SU-DHL-6 (cell line): ENCODE results near the gene ITGB1BP1.

ENCODE experiments used
- EZH2phosphoT487 ChIP-seq: fragments of 200-600 bp; sonication (generic), shearing (Covaris generic); conservative IDR thresholded peaks from 2 replicates; pipeline ENCODE4 v1.6.1; 2018; ENCODE audit warnings: mild to moderate bottlenecking, antibody characterized with exemption, low read length, moderate library complexity, mixed read lengths
- TF ChIP-seq, protein P1 (sequence below): fragments of 200-600 bp; sonication (generic); IDR thresholded peaks from one replicate; pipeline ENCODE4 v1.5.1; 2017; ENCODE audit warnings: antibody characterized with exemption, mild to moderate bottlenecking, low read length, moderate library complexity; ENCODE audit not compliant: insufficient read depth, poor library complexity, severe bottlenecking

DNA sequence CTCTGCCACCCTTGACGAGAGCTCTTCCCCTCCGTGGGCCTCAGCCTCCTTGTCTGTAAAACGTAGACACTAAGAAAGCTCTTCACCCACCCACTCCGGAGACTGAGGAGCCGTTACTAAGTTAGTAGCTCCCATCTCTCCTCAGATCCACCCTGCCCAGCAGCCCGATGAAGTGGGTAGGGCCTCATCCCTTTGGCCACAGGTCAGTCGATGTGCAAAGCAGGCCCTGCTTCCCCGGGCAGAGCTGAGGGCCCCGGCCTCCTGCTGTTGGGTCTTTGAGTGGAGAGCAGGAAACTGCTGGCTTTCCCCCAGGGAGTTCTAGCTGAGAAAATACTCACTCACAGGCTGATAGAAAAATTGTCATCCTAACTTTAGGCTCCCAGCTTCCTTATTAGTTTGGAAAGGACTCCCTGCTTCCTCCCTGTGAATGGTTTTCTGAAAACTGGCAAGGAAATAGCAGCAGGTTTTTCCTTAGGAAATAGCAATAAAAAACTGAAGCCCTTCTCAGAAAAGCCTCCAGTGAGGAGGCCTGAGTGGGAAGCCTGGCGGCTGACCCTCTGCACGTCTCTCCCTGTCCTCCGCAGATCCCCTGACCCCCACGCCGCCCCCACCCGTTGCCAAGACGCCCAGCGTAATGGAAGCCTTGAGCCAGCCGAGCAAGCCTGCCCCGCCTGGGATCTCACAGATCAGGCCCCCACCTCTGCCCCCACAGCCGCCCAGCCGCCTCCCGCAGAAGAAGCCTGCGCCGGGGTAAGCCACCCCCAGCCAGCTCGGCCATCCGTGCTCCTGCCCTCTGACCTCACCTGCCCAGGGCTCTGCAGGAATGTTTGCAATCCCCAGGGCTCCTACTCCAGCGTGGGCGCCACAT lies 30.2 kb downstream of the ITGB1BP1 start:
- TF ChIP-seq, protein P1, sequence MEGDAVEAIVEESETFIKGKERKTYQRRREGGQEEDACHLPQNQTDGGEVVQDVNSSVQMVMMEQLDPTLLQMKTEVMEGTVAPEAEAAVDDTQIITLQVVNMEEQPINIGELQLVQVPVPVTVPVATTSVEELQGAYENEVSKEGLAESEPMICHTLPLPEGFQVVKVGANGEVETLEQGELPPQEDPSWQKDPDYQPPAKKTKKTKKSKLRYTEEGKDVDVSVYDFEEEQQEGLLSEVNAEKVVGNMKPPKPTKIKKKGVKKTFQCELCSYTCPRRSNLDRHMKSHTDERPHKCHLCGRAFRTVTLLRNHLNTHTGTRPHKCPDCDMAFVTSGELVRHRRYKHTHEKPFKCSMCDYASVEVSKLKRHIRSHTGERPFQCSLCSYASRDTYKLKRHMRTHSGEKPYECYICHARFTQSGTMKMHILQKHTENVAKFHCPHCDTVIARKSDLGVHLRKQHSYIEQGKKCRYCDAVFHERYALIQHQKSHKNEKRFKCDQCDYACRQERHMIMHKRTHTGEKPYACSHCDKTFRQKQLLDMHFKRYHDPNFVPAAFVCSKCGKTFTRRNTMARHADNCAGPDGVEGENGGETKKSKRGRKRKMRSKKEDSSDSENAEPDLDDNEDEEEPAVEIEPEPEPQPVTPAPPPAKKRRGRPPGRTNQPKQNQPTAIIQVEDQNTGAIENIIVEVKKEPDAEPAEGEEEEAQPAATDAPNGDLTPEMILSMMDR: no peak
- TF ChIP-seq EZH2phosphoT487: no peak
